ENCODE measurements around the gene GPSM1.
"Not testable (repeated sequence)": the region's sequence is repeated elsewhere in the genome, so short reads cannot be mapped to it uniquely, and the experiment has no call there.

The GPSM1 gene

GRCh38 chr9:136351252-136351800, 24.0 kb downstream of the GPSM1 start:
- POLR2A ChIA-PET: no interaction called here
- WGBS (ENCODE audit: insufficient coverage): 92% methylated on average over 8 of the region's 11 CpGs

GRCh38 chr9:136351868-136352267, 24.5 kb downstream of the GPSM1 start:
- H3K4me1 ChIP-seq (ENCODE audit: control extremely low read depth in 1 of 4, control insufficient read depth in 4 of 4, insufficient read depth in 4 of 4, low read length in 3 of 4); H3K4me3 ChIP-seq (ENCODE audit: control insufficient read depth in 1 of 7, extremely low read depth in 1 of 7, insufficient read depth in 4 of 7, low read depth in 2 of 7, low read length in 6 of 7); H3K9me3 ChIP-seq (ENCODE audit: control extremely low read depth in 1 of 5, control insufficient read depth in 4 of 5, insufficient read depth in 2 of 5, low read depth in 1 of 5, low read length in 4 of 5); H3K27me3 ChIP-seq (replicated peaks in 2 of 5; ENCODE audit: control insufficient read depth in 4 of 5, insufficient read depth in 5 of 5, low read length in 4 of 5); H3K27ac ChIP-seq (ENCODE audit: insufficient read depth in 1 of 2, low read depth in 1 of 2, low read length in 2 of 2, poor library complexity in 1 of 2, severe bottlenecking in 2 of 2); DNase-seq; CTCF ChIA-PET; POLR2A ChIA-PET: not testable (repeated sequence)
- peaks cover 10 to 58% (median 20%) of the 10 kb centered on the region in 4 experiments for H3K36me3 ChIP-seq (ENCODE audit: control insufficient read depth in 4 of 4, insufficient read depth in 4 of 4, low read length in 3 of 4)
- WGBS (ENCODE audit: insufficient coverage): 98% methylated on average over 4 of the region's 24 CpGs

More at GRCh38 chr9:136351252-136351800, 24.0 kb downstream of the GPSM1 start:
- CTCF ChIA-PET: no interaction called here
- Histone ChIP-seq H3K9me3 (ENCODE audit: control extremely low read depth in 1 of 5, control insufficient read depth in 4 of 5, insufficient read depth in 2 of 5, low read depth in 1 of 5, low read length in 4 of 5) (no peaks in the 10 kb centered on the region), H3K27me3 (replicated peaks in 2 of 5; ENCODE audit: control insufficient read depth in 4 of 5, insufficient read depth in 5 of 5, low read length in 4 of 5) (no peaks in the 10 kb centered on the region), H3K4me1 (ENCODE audit: control extremely low read depth in 1 of 4, control insufficient read depth in 4 of 4, insufficient read depth in 4 of 4, low read length in 3 of 4) (no peaks in the 10 kb centered on the region), H3K4me3 (ENCODE audit: control insufficient read depth in 1 of 7, extremely low read depth in 1 of 7, insufficient read depth in 4 of 7, low read depth in 2 of 7, low read length in 6 of 7) (no peak overlapping the region), H3K27ac (ENCODE audit: insufficient read depth in 1 of 2, low read depth in 1 of 2, low read length in 2 of 2, poor library complexity in 1 of 2, severe bottlenecking in 2 of 2) (no peak overlapping the region), H3K36me3 (ENCODE audit: control insufficient read depth in 4 of 4, insufficient read depth in 4 of 4, low read length in 3 of 4) (peaks cover 10 to 52% (median 17%) of the 10 kb centered on the region in 4 experiments)
- DNase-seq: no peak

- POLR2A ChIA-PET: no interaction called here
- CTCF ChIA-PET: no interaction called here
- no peak overlapping the region for H3K4me3 ChIP-seq (ENCODE audit: control insufficient read depth in 1 of 7, extremely low read depth in 1 of 7, insufficient read depth in 4 of 7, low read depth in 2 of 7, low read length in 6 of 7)
- no peaks in the 10 kb centered on the region for H3K27me3 ChIP-seq (replicated peaks in 2 of 5; ENCODE audit: control insufficient read depth in 4 of 5, insufficient read depth in 5 of 5, low read length in 4 of 5)
- H3K9me3 ChIP-seq (ENCODE audit: control extremely low read depth in 1 of 5, control insufficient read depth in 4 of 5, insufficient read depth in 2 of 5, low read depth in 1 of 5, low read length in 4 of 5): no peaks in the 10 kb centered on the region
- H3K4me1 ChIP-seq (ENCODE audit: control extremely low read depth in 1 of 4, control insufficient read depth in 4 of 4, insufficient read depth in 4 of 4, low read length in 3 of 4): no peaks in the 10 kb centered on the region
- no peak overlapping the region for H3K27ac ChIP-seq (ENCODE audit: insufficient read depth in 1 of 2, low read depth in 1 of 2, low read length in 2 of 2, poor library complexity in 1 of 2, severe bottlenecking in 2 of 2)
- DNase-seq: no peak
- 96% methylated on average over 9 of the region's 16 CpGs for WGBS (ENCODE audit: insufficient coverage)
- H3K36me3 ChIP-seq (ENCODE audit: control insufficient read depth in 4 of 4, insufficient read depth in 4 of 4, low read length in 3 of 4): peaks cover 10 to 65% (median 24%) of the 10 kb centered on the region in 4 experiments
These were observed 25.3 kb downstream of the GPSM1 start for GRCh38 chr9:136352682-136353081.

GRCh38 chr9:136353088-136353487, 25.7 kb downstream of the GPSM1 start:
- Histone ChIP-seq H3K4me1 (ENCODE audit: control extremely low read depth in 1 of 4, control insufficient read depth in 4 of 4, insufficient read depth in 4 of 4, low read length in 3 of 4) (no peaks in the 10 kb centered on the region), H3K36me3 (ENCODE audit: control insufficient read depth in 4 of 4, insufficient read depth in 4 of 4, low read length in 3 of 4) (peaks cover 10 to 69% (median 26%) of the 10 kb centered on the region in 4 experiments), H3K27ac (ENCODE audit: insufficient read depth in 1 of 2, low read depth in 1 of 2, low read length in 2 of 2, poor library complexity in 1 of 2, severe bottlenecking in 2 of 2) (no peak overlapping the region), H3K27me3 (replicated peaks in 2 of 5; ENCODE audit: control insufficient read depth in 4 of 5, insufficient read depth in 5 of 5, low read length in 4 of 5) (no peaks in the 10 kb centered on the region), H3K9me3 (ENCODE audit: control extremely low read depth in 1 of 5, control insufficient read depth in 4 of 5, insufficient read depth in 2 of 5, low read depth in 1 of 5, low read length in 4 of 5) (no peaks in the 10 kb centered on the region), H3K4me3 (ENCODE audit: control insufficient read depth in 1 of 7, extremely low read depth in 1 of 7, insufficient read depth in 4 of 7, low read depth in 2 of 7, low read length in 6 of 7) (no peak overlapping the region)
- WGBS (ENCODE audit: insufficient coverage): 98% methylated on average over 11 of the region's 11 CpGs
- POLR2A ChIA-PET: no interaction called here
- CTCF ChIA-PET: interaction anchor here (1.2 kb wide), 1 partner anchor 13 kb away, joined by 3 read pairs; no protein-coding TSS in a partner anchor
- no peak for DNase-seq

- ChIA-PET POLR2A (no interaction called here), CTCF (interaction anchor here (0.9 to 1.2 kb wide), 3 partner anchors 9 to 28 kb away, joined by 3 to 4 read pairs (median 3); no protein-coding TSS in a partner anchor)
- H3K4me1 ChIP-seq (ENCODE audit: control extremely low read depth in 1 of 4, control insufficient read depth in 4 of 4, insufficient read depth in 4 of 4, low read length in 3 of 4): no peaks in the 10 kb centered on the region
These were observed 26.6 kb downstream of the GPSM1 start for GRCh38 chr9:136353757-136354488.

GRCh38 chr9:136354592-136355085, 27.3 kb downstream of the GPSM1 start:
- WGBS (ENCODE audit: insufficient coverage): 94% methylated on average over 9 of the region's 17 CpGs
- H3K4me1 ChIP-seq (ENCODE audit: control extremely low read depth in 1 of 4, control insufficient read depth in 4 of 4, insufficient read depth in 4 of 4, low read length in 3 of 4): no peaks in the 10 kb centered on the region
- H3K27me3 ChIP-seq (replicated peaks in 2 of 5; ENCODE audit: control insufficient read depth in 4 of 5, insufficient read depth in 5 of 5, low read length in 4 of 5): no peaks in the 10 kb centered on the region
- H3K9me3 ChIP-seq (ENCODE audit: control extremely low read depth in 1 of 5, control insufficient read depth in 4 of 5, insufficient read depth in 2 of 5, low read depth in 1 of 5, low read length in 4 of 5): no peaks in the 10 kb centered on the region
- no peak overlapping the region for H3K4me3 ChIP-seq (ENCODE audit: control insufficient read depth in 1 of 7, extremely low read depth in 1 of 7, insufficient read depth in 4 of 7, low read depth in 2 of 7, low read length in 6 of 7)
- peaks cover 6 to 58% (median 20%) of the 10 kb centered on the region in 4 experiments for H3K36me3 ChIP-seq (ENCODE audit: control insufficient read depth in 4 of 4, insufficient read depth in 4 of 4, low read length in 3 of 4)
- ChIA-PET POLR2A (no interaction called here), CTCF (interaction anchor here (0.9 to 1.2 kb wide), 3 partner anchors 8 to 29 kb away, joined by 3 to 4 read pairs (median 3); no protein-coding TSS in a partner anchor)
- DNase-seq: no peak
- no peak overlapping the region for H3K27ac ChIP-seq (ENCODE audit: insufficient read depth in 1 of 2, low read depth in 1 of 2, low read length in 2 of 2, poor library complexity in 1 of 2, severe bottlenecking in 2 of 2)

More at GRCh38 chr9:136353757-136354488, 26.6 kb downstream of the GPSM1 start:
- Histone ChIP-seq H3K9me3 (ENCODE audit: control extremely low read depth in 1 of 5, control insufficient read depth in 4 of 5, insufficient read depth in 2 of 5, low read depth in 1 of 5, low read length in 4 of 5) (no peaks in the 10 kb centered on the region), H3K36me3 (ENCODE audit: control insufficient read depth in 4 of 4, insufficient read depth in 4 of 4, low read length in 3 of 4) (peaks cover 10 to 65% (median 22%) of the 10 kb centered on the region in 4 experiments), H3K27me3 (replicated peaks in 2 of 5; ENCODE audit: control insufficient read depth in 4 of 5, insufficient read depth in 5 of 5, low read length in 4 of 5) (no peaks in the 10 kb centered on the region), H3K27ac (ENCODE audit: insufficient read depth in 1 of 2, low read depth in 1 of 2, low read length in 2 of 2, poor library complexity in 1 of 2, severe bottlenecking in 2 of 2) (no peak overlapping the region), H3K4me3 (ENCODE audit: control insufficient read depth in 1 of 7, extremely low read depth in 1 of 7, insufficient read depth in 4 of 7, low read depth in 2 of 7, low read length in 6 of 7) (no peak overlapping the region)
- 97% methylated on average over 13 of the region's 13 CpGs for WGBS (ENCODE audit: insufficient coverage)
- DNase-seq: no peak
